K562 (cell line): ENCODE measurements around the gene THUMPD2. TPM values are rescaled to one million over a fixed set of nuclear protein-coding genes. Genes with fewer than 3 reads are reported as not detected.

Experiments used
- ATAC-seq: fragments of 200-7000 bp; cut with Tn5 transposase; 3 replicates; pipeline ENCODE4 v1.9.1; 2020; ENCODE audit warnings: moderate library complexity
- BruUV-seq: library from RNA; stranded (reverse); fragments of 400-500 nt; replicated peaks from 2 replicates; lab custom pipeline; 2021; lab: Mats Ljungman, UMichigan
- CTCF ChIA-PET: fragments of 300-600 bp; formaldehyde crosslinking; extraction: SDS; loops from one replicate; lab custom pipeline; 2021; ENCODE audit warnings: low intra/inter-chr PET ratio; lab: Yijun Ruan, JAX
- POLR2A ChIA-PET: fragments of 300-600, 350-650 bp; sonication (Branson Sonifier 250); formaldehyde crosslinking; extraction: SDS; loops from one replicate; lab custom pipeline; 2021; ENCODE audit warnings: antibody characterized with exemption, inconsistent platforms; lab: Yijun Ruan, JAX
- DNase-seq, 4 experiments: peaks; one replicate each; pipeline versions ENCODE4 v3.0.0 to v3.0.0-alpha.2; 2011 to 2018; ENCODE audit warnings: low spot score in 3 of 4, mixed read lengths in 3 of 4; ENCODE audit errors: extremely low read depth in 1 of 4
- FAIRE-seq: peaks from 2 replicates; lab custom pipeline; 2011; peaks lifted over from hg19 to GRCh38; lab: Jason Lieb, UNC
- H2AFZ ChIP-seq: 2 replicates; pipeline ENCODE4 v1.6.0; 2011; ENCODE audit warnings: low read depth, low read length, control low read depth, inconsistent platforms
- H3K27ac ChIP-seq: fragments of 200-600 bp; 3 replicates; pipeline ENCODE4 v1.8.0; 2011; ENCODE audit warnings: low read depth, mild to moderate bottlenecking, control low read depth, inconsistent platforms, low read length, moderate library complexity, mixed read lengths; ENCODE audit errors: extremely low read depth
- H3K27me3 ChIP-seq, 2 experiments: fragments of 300-600 bp in 1 of 2; 2 replicates in 1 of 2; 3 replicates in 1 of 2; pipeline versions ENCODE4 v1.6.0 to v1.8.0; 2011; ENCODE audit warnings: inconsistent platforms in 2 of 2, low read length in 2 of 2, mild to moderate bottlenecking in 1 of 2, mixed read lengths in 1 of 2, moderate library complexity in 1 of 2; ENCODE audit not compliant: control insufficient read depth in 2 of 2, insufficient read depth in 2 of 2
- H3K36me3 ChIP-seq: fragments of 300-600 bp; 3 replicates; pipeline ENCODE4 v1.8.0; 2011; ENCODE audit warnings: mild to moderate bottlenecking, low read length, inconsistent platforms; ENCODE audit not compliant: control insufficient read depth, insufficient read depth
- H3K4me1 ChIP-seq, 2 experiments: fragments of 200-600 bp in 1 of 2; replicated peaks in 1 of 2; 2 replicates in 1 of 2; 3 replicates in 1 of 2; pipeline versions ENCODE4 v1.5.1 to v1.8.0; 2011; ENCODE audit warnings: inconsistent platforms in 2 of 2, low read length in 2 of 2, mild to moderate bottlenecking in 1 of 2, mixed read lengths in 1 of 2, moderate library complexity in 1 of 2; ENCODE audit not compliant: control insufficient read depth in 2 of 2, insufficient read depth in 2 of 2
- H3K4me2 ChIP-seq: 2 replicates; pipeline ENCODE4 v1.6.1; 2011; ENCODE audit warnings: low read length, control low read depth, inconsistent platforms, mixed read lengths; ENCODE audit not compliant: insufficient read depth
- H3K4me3 ChIP-seq: fragments of 200-600 bp; sonication (generic), shearing (Covaris generic); 2 replicates; pipeline ENCODE4 v1.5.1; 2016; ENCODE audit warnings: control low read depth, inconsistent platforms
- H3K79me2 ChIP-seq: fragments of 200-600 bp; 3 replicates; pipeline ENCODE4 v1.8.0; 2011; ENCODE audit warnings: low read length, inconsistent platforms; ENCODE audit not compliant: control insufficient read depth, insufficient read depth
- H3K9ac ChIP-seq, 2 experiments: 2 replicates each; pipeline versions ENCODE4 v1.6.0 to v1.6.1; 2011; ENCODE audit warnings: low read depth in 2 of 2, low read length in 2 of 2, control low read depth in 1 of 2, inconsistent platforms in 1 of 2, mild to moderate bottlenecking in 1 of 2, mixed read lengths in 1 of 2; ENCODE audit not compliant: insufficient read depth in 1 of 2
- H3K9me1 ChIP-seq: one replicate; pipeline ENCODE4 v1.6.0; 2011; ENCODE audit warnings: inconsistent platforms, mild to moderate bottlenecking, low read length, moderate library complexity; ENCODE audit not compliant: control insufficient read depth, insufficient read depth
- H3K9me3 ChIP-seq: replicated peaks from 2 replicates; pipeline ENCODE4 v1.5.1; 2011; ENCODE audit warnings: low read depth, low read length, inconsistent platforms; ENCODE audit not compliant: control insufficient read depth, insufficient read depth
- H4K20me1 ChIP-seq: replicated peaks from 2 replicates; pipeline ENCODE4 v1.6.1; 2011; ENCODE audit warnings: low read length, inconsistent platforms, mixed read lengths; ENCODE audit not compliant: control insufficient read depth, insufficient read depth
- CBFA2T3 ChIP-seq: fragments of 450-650 bp; IDR thresholded peaks from 2 replicates; pipeline ENCODE4 v1.6.1; 2017
- CCNT2 ChIP-seq: IDR thresholded peaks from 2 replicates; pipeline ENCODE4 v1.6.1; 2011; ENCODE audit warnings: borderline replicate concordance, low read depth, mild to moderate bottlenecking, moderate library complexity, mixed read lengths, low read length; ENCODE audit not compliant: insufficient read length; ENCODE audit errors: extremely low read depth
- KHSRP ChIP-seq: fragments of 450-650 bp; IDR thresholded peaks from 2 replicates; pipeline ENCODE4 v1.6.1; 2017
- LCOR ChIP-seq: sonication (generic); formaldehyde crosslinking; IDR thresholded peaks from 2 replicates; pipeline ENCODE4 v1.8.0; 2022; ENCODE audit warnings: mild to moderate bottlenecking, missing genetic modification reagents
- MAFG ChIP-seq: fragments of 450-650 bp; conservative IDR thresholded peaks from 2 replicates; pipeline ENCODE4 v1.6.1; 2016; ENCODE audit warnings: missing genetic modification characterization, missing compliant biosample characterization
- NFATC3 ChIP-seq: fragments of 450-650 bp; IDR thresholded peaks from 2 replicates; pipeline ENCODE4 v1.6.1; 2017; ENCODE audit warnings: mild to moderate bottlenecking
- NFIC ChIP-seq: fragments of 450-650 bp; IDR thresholded peaks from 2 replicates; pipeline ENCODE4 v1.6.1; 2017; ENCODE audit warnings: mild to moderate bottlenecking, inconsistent platforms
- NFRKB ChIP-seq: fragments of 450-650 bp; IDR thresholded peaks from 2 replicates; pipeline ENCODE4 v1.6.1; 2016; ENCODE audit warnings: low read depth
- POLR2H ChIP-seq: IDR thresholded peaks from 2 replicates; pipeline ENCODE4 v1.6.1; 2016; ENCODE audit warnings: missing genetic modification characterization, low read depth, mild to moderate bottlenecking, control low read depth, missing compliant biosample characterization, moderate library complexity
- PTBP1 ChIP-seq: fragments of 200-400 bp; formaldehyde crosslinking; IDR thresholded peaks from 2 replicates; pipeline ENCODE4 v1.6.1; 2017; ENCODE audit warnings: low read depth, low read length
- SRF ChIP-seq, 2 experiments: fragments of 250-450, 450-650 bp in 1 of 2; sonication (Bioruptor Pico) in 1 of 2; sonication (generic) in 1 of 2; formaldehyde crosslinking; IDR thresholded peaks; 2 replicates each; pipeline versions ENCODE4 v1.5.0 to v1.5.1; 2020 to 2022; ENCODE audit warnings: mild to moderate bottlenecking in 1 of 2, missing genetic modification reagents in 1 of 2
- SRSF1 ChIP-seq: fragments of 200-400 bp; formaldehyde crosslinking; IDR thresholded peaks from 2 replicates; pipeline ENCODE4 v1.6.1; 2017; ENCODE audit warnings: mild to moderate bottlenecking, low read depth, low read length, moderate library complexity
- SRSF7 ChIP-seq: fragments of 200-400 bp; formaldehyde crosslinking; optimal IDR thresholded peaks from 2 replicates; pipeline ENCODE3; 2017; ENCODE audit warnings: mild to moderate bottlenecking, low read depth, low read length
- ZKSCAN1 ChIP-seq: fragments of 150-350 bp; IDR thresholded peaks from 2 replicates; pipeline ENCODE4 v1.6.1; 2016; ENCODE audit warnings: low read depth, low read length
- ZNF316 ChIP-seq: fragments of 450-650 bp; IDR thresholded peaks from 2 replicates; pipeline ENCODE4 v1.6.1; 2016
- WGBS: fragments of 100-300 bp; shearing (Covaris generic); methylation state at CpG from one replicate; pipeline ENCODE4 v1.1.6; 2016; ENCODE audit warnings: low coverage, mixed read lengths; ENCODE audit not compliant: insufficient coverage; ENCODE audit errors: missing lambda C conversion rate; 5-methylcytosine and 5-hydroxymethylcytosine counted together
- in situ Hi-C: fragments of 300-500 bp; cut with MboI; formaldehyde crosslinking; loops from 4 replicates; pipeline ENCODE4 v1.15.0; 2018; ENCODE audit warnings: inconsistent platforms, mixed read lengths
- intact Hi-C: fragments of 100-400 bp; cut with micrococcal nuclease; formaldehyde crosslinking; loops from 2 replicates; pipeline ENCODE4 v1.14.2; 2022
- polyA plus RNA-seq, 8 experiments: library from polyadenylated mRNA; depleted of rRNA in 4 of 8; stranded (reverse) in 5 of 8; unstranded in 3 of 8; fragments of >200 nt; fragmentation: Nextera tagmentation in 2 of 8; fragmentation: Illumina TruSeq in 1 of 8; extraction: Ambion mirVana in 2 of 8; extraction: Trizol in 1 of 8; gene quantifications; 2 replicates each; pipeline versions ENCODE4 v1.2.1 to v1.2.3, GENCODE V29; 2011 to 2014; ENCODE audit warnings: inconsistent platforms in 1 of 8, missing spikeins in 1 of 8
- total RNA-seq, 7 experiments: library from RNA; depleted of rRNA in 6 of 7; stranded (reverse); fragments of >200 nt in 6 of 7; fragmentation: Illumina TruSeq in 2 of 7; extraction: Trizol in 2 of 7; gene quantifications; 2 replicates each; pipeline versions ENCODE4 v1.2.1 to v1.2.3, GENCODE V29; 2011 to 2021; ENCODE audit warnings: low replicate concordance in 1 of 7
- TF ChIP-seq, protein P1 (sequence below): fragments of 450-650 bp; formaldehyde crosslinking; IDR thresholded peaks from 2 replicates; pipeline ENCODE4 v1.4.0; 2020; ENCODE audit warnings: mild to moderate bottlenecking, moderate library complexity
- TF ChIP-seq, protein P2 (sequence below): fragments of 250-450 bp; sonication (Bioruptor Pico); IDR thresholded peaks from 2 replicates; pipeline ENCODE4 v1.8.0; 2022; ENCODE audit warnings: moderate library complexity, mild to moderate bottlenecking, inconsistent platforms
- TF ChIP-seq, protein P3 (sequence below): fragments of 250-450 bp; sonication (Bioruptor Pico); IDR thresholded peaks from 2 replicates; pipeline ENCODE4 v1.8.0; 2022; ENCODE audit warnings: moderate library complexity, mild to moderate bottlenecking, inconsistent platforms
- TF ChIP-seq, protein P4 (sequence below): IDR thresholded peaks from 2 replicates; pipeline ENCODE4 v1.6.1; 2012; ENCODE audit warnings: low read depth, low read length, improper control_type of control experiment, borderline replicate concordance

Gene THUMPD2
- total and polyA plus RNA-seq, 9 of the 15 experiments (the other 6 are each of a cell fraction or from before 2014, with no cell fraction given), result 9.6 to 40.4 (median 24.0) TPM

DNA sequence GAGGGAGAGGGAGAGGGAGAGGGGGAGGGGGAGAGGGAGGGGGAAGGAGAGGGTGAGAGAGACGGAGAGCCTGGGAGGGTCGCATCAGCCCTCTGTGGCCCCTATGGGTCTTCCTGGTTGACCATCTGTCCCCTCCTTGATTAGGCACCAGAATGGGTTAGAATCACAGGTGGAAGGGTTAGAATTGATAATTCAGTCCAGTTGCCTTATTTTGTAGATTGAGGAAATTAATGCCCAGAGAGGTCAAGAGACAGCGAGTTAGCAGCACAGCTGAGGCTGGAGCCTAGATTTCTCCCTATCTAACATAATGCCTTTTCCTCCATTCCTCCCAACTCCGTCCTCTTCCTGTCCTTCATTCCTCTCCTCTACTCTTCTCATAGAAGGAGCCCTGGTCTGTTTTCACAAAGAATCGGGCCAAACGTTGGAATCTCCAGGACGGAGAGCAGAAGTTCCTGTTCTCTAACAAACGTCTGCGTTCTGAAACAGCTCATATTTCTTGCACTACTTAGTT is 338 bp upstream of the THUMPD2 start (continued):
- no peak for TF ChIP-seq CCNT2
- TF ChIP-seq LCOR (CRISPR knock-in tag), result 0 out of 2 replicates have a peak, but pooled peaks have one; percentile 8
- no peak for TF ChIP-seq MAFG (tag)
- no peak for TF ChIP-seq PTBP1
- no peak for TF ChIP-seq NFIC
- no peak for TF ChIP-seq NFRKB

DNA sequence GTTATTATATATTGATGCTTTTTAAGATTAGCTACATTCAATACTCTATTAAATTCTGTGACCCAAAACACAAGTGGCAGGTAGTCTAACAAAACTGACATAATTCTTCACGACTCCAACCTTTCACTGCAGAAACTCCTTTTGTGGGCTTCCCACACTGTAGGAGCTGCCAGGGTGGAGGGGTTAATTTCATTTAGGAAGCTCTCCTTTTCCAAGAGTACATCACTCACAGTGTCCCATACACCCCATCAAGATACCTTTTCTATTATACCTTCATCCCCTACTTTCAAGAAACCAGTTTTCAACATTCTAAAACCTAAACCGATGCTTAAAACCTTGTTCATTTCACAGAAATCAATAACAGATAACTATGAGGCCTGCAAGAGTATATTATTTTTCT is 825 bp downstream of the THUMPD2 start:
- H3K27ac ChIP-seq, result peak overlapping the region; percentile 96
- no peaks in the 10 kb centered on the region for H3K9me3 ChIP-seq
- in situ Hi-C loops, result no loop called here
- peak overlapping the region; percentile 62 to 94 for H3K9ac ChIP-seq
- no peaks in the 10 kb centered on the region for H3K9me1 ChIP-seq
- peaks cover 21 to 50% of the 10 kb centered on the region in 2 experiments for H3K4me1 ChIP-seq
- CTCF ChIA-PET, result no interaction called here
- H3K27me3 ChIP-seq, result no peaks in the 10 kb centered on the region
- DNase-seq (no peak), ATAC-seq (peak; percentile 37), FAIRE-seq (no peak)
- POLR2A ChIA-PET, result no interaction called here
- peak overlapping the region; percentile 78 for H3K4me3 ChIP-seq
- TSS peak; percentile 60 for BruUV-seq
- WGBS, result 0% methylated on average over 2 of the region's 2 CpGs
- peaks cover 62% of the 10 kb centered on the region for H3K79me2 ChIP-seq
- H2AFZ ChIP-seq, result peak overlapping the region; percentile 77
- peak overlapping the region; percentile 89 for H3K4me2 ChIP-seq
- H3K36me3 ChIP-seq, result peaks cover 40% of the 10 kb centered on the region
- no peaks in the 10 kb centered on the region for H4K20me1 ChIP-seq
- intact Hi-C loops, result no loop called here
- TF ChIP-seq, protein P1, sequence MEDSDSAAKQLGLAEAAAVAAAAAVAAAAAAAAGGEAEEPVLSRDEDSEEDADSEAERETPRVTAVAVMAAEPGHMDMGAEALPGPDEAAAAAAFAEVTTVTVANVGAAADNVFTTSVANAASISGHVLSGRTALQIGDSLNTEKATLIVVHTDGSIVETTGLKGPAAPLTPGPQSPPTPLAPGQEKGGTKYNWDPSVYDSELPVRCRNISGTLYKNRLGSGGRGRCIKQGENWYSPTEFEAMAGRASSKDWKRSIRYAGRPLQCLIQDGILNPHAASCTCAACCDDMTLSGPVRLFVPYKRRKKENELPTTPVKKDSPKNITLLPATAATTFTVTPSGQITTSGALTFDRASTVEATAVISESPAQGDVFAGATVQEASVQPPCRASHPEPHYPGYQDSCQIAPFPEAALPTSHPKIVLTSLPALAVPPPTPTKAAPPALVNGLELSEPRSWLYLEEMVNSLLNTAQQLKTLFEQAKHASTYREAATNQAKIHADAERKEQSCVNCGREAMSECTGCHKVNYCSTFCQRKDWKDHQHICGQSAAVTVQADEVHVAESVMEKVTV (CRISPR knock-in tag), result no peak
- no peak for TF ChIP-seq KHSRP
- no peak for TF ChIP-seq ZKSCAN1
- no peak for TF ChIP-seq CBFA2T3
- TF ChIP-seq NFATC3, result no peak
- TF ChIP-seq, protein P2, sequence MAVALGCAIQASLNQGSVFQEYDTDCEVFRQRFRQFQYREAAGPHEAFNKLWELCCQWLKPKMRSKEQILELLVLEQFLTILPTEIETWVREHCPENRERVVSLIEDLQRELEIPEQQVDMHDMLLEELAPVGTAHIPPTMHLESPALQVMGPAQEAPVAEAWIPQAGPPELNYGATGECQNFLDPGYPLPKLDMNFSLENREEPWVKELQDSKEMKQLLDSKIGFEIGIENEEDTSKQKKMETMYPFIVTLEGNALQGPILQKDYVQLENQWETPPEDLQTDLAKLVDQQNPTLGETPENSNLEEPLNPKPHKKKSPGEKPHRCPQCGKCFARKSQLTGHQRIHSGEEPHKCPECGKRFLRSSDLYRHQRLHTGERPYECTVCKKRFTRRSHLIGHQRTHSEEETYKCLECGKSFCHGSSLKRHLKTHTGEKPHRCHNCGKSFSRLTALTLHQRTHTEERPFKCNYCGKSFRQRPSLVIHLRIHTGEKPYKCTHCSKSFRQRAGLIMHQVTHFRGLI (CRISPR knock-in tag), result no peak
- no peak for TF ChIP-seq SRSF1
- peak in 1 of 2 experiments; percentile 27; a peak in 1 of 4 replicates for TF ChIP-seq SRF (CRISPR knock-in tag; IDR thresholded peaks at IDR 0.05)
- TF ChIP-seq SRSF7, result no peak
- no peak for TF ChIP-seq ZNF316
- TF ChIP-seq, protein P3, sequence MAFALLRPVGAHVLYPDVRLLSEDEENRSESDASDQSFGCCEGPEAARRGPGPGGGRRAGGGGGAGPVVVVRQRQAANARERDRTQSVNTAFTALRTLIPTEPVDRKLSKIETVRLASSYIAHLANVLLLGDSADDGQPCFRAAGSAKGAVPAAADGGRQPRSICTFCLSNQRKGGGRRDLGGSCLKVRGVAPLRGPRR (CRISPR knock-in tag), result no peak
- TF ChIP-seq POLR2H, result no peak
- TF ChIP-seq, protein P4, sequence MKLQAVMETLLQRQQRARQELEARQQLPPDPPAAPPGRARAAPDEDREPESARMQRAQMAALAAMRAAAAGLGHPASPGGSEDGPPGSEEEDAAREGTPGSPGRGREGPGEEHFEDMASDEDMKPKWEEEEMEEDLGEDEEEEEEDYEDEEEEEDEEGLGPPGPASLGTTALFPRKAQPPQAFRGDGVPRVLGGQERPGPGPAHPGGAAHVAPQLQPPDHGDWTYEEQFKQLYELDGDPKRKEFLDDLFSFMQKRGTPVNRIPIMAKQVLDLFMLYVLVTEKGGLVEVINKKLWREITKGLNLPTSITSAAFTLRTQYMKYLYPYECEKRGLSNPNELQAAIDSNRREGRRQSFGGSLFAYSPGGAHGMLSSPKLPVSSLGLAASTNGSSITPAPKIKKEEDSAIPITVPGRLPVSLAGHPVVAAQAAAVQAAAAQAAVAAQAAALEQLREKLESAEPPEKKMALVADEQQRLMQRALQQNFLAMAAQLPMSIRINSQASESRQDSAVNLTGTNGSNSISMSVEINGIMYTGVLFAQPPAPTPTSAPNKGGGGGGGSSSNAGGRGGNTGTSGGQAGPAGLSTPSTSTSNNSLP, result no peak
